ENCODE measurements around the gene EAPP. TPM values are rescaled to one million over a fixed set of nuclear protein-coding genes. Genes with fewer than 3 reads are reported as not detected.

The EAPP gene
- total and polyA plus RNA-seq, 2 of the 13 experiments (the other 11 are each of a cell fraction or from before 2014, with no cell fraction given), result 68.7 to 110 TPM

DNA sequence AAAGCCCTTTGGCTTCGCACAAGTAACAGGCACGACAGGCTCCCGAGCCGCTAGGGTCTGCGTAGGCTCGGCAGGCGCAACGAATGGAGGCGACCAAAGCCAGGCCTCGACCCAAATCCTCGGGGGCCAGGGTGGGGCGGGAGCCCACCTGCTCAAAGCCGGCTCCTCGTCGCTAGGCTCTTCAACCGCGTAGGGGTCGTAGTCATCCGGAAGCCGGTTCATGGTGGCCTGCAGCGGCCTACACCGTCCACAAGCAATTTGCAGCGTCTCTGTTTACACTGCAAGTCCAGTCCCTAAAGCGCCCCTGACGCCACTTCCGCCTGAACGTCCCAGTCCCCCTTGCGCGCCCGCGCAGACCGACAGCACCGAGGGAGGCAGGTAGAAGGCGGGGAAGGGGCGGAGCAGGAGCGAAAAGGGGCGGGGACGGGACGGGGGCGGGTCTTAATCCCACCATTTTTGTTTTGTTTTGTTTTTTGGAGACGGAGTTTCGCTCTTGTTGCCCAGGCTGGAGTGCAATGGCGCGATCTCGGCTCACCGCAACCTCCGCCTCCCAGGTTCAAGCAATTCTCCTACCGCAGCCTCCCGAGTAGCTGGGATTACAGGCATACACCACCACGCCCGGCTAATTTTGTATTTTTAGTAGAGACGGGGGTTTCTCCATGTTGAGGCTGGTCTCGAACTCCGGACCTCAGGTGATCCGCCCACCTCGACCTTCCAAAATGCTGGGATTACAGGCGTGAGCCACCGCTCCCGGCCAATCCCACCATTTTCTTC lies at the start of gene EAPP (continued):
- TF ChIP-seq ZNF567 (CRISPR knock-in tag; IDR thresholded peaks at IDR 0.05; ENCODE audit: borderline replicate concordance) (no peak; the same call in none of the 2 replicates), TARDBP (CRISPR knock-in tag; IDR thresholded peaks at IDR 0.05) (peak; percentile 84), PCBP2 (optimal IDR thresholded peaks at IDR 0.05; ENCODE audit: low read depth, low read length, poor library complexity, severe bottlenecking) (no peak), DMTF1 (CRISPR knock-in tag; IDR thresholded peaks at IDR 0.05) (peak; percentile 91; the same call in 1 of the 2 replicates), ZNF234 (CRISPR knock-in tag; conservative IDR thresholded peaks at IDR 0.05) (no peak; the same call in 1 of the 2 replicates), GATA4 (IDR thresholded peaks at IDR 0.05; ENCODE audit: borderline replicate concordance, low read depth) (peak; percentile 71; the same call in 1 of the 2 replicates), RCOR2 (CRISPR knock-in tag; IDR thresholded peaks at IDR 0.05) (peak; percentile 18; the same call in 1 of the 2 replicates), GLI4 (CRISPR knock-in tag; IDR thresholded peaks at IDR 0.05; ENCODE audit: borderline replicate concordance) (peak; percentile 99), ZSCAN31 (CRISPR knock-in tag; IDR thresholded peaks at IDR 0.05; ENCODE audit: low read depth) (peak; percentile 99), ZNF790 (CRISPR knock-in tag; IDR thresholded peaks at IDR 0.05; ENCODE audit: borderline replicate concordance) (peak; percentile 85), ZNF710 (CRISPR knock-in tag; IDR thresholded peaks at IDR 0.05; ENCODE audit: borderline replicate concordance) (peak; percentile 67; the same call in 1 of the 2 replicates), ZNF329 (CRISPR knock-in tag; IDR thresholded peaks at IDR 0.05; ENCODE audit: low read depth) (peak; percentile 85; the same call in 1 of the 2 replicates), RORA (CRISPR knock-in tag; IDR thresholded peaks at IDR 0.05) (no peak), SMARCE1 (IDR thresholded peaks at IDR 0.05; ENCODE audit: borderline replicate concordance) (no peak), ZNF550 (CRISPR knock-in tag; IDR thresholded peaks at IDR 0.05; ENCODE audit: borderline replicate concordance) (peak; percentile 100), ZNF350 (CRISPR knock-in tag; IDR thresholded peaks at IDR 0.05; ENCODE audit: borderline replicate concordance, low read depth) (peak; percentile 100), NCOA5 (CRISPR knock-in tag; IDR thresholded peaks at IDR 0.05) (no peak)
- TF ChIP-seq, protein P1, sequence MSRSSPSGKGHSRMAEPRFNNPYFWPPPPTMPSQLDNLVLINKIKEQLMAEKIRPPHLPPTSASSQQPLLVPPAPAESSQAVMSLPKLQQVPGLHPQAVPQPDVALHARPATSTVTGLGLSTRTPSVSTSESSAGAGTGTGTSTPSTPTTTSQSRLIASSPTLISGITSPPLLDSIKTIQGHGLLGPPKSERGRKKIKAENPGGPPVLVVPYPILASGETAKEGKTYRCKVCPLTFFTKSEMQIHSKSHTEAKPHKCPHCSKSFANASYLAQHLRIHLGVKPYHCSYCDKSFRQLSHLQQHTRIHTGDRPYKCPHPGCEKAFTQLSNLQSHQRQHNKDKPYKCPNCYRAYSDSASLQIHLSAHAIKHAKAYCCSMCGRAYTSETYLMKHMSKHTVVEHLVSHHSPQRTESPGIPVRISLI (CRISPR knock-in tag; IDR thresholded peaks at IDR 0.05; ENCODE audit: borderline replicate concordance), result peak; percentile 88
- TF ChIP-seq, protein P2, sequence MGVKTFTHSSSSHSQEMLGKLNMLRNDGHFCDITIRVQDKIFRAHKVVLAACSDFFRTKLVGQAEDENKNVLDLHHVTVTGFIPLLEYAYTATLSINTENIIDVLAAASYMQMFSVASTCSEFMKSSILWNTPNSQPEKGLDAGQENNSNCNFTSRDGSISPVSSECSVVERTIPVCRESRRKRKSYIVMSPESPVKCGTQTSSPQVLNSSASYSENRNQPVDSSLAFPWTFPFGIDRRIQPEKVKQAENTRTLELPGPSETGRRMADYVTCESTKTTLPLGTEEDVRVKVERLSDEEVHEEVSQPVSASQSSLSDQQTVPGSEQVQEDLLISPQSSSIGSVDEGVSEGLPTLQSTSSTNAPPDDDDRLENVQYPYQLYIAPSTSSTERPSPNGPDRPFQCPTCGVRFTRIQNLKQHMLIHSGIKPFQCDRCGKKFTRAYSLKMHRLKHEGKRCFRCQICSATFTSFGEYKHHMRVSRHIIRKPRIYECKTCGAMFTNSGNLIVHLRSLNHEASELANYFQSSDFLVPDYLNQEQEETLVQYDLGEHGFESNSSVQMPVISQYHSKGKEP (CRISPR knock-in tag; IDR thresholded peaks at IDR 0.05), result peak; percentile 96; the same call in 1 of the 2 replicates
- TF ChIP-seq, protein P3, sequence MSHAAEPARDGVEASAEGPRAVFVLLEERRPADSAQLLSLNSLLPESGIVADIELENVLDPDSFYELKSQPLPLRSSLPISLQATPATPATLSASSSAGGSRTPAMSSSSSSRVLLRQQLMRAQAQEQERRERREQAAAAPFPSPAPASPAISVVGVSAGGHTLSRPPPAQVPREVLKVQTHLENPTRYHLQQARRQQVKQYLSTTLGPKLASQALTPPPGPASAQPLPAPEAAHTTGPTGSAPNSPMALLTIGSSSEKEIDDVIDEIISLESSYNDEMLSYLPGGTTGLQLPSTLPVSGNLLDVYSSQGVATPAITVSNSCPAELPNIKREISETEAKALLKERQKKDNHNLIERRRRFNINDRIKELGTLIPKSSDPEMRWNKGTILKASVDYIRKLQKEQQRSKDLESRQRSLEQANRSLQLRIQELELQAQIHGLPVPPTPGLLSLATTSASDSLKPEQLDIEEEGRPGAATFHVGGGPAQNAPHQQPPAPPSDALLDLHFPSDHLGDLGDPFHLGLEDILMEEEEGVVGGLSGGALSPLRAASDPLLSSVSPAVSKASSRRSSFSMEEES (CRISPR knock-in tag; IDR thresholded peaks at IDR 0.05), result peak; percentile 89
